HCT116 (cell line): ENCODE results near the gene MED15. TPM values are rescaled to one million over a fixed set of nuclear protein-coding genes. Genes with fewer than 3 reads are reported as not detected.

ENCODE experiments used
- ATAC-seq: fragments of 200-7000 bp; cut with Tn5 transposase; 2 replicates; pipeline ENCODE4 v1.9.1; 2020; ENCODE audit warnings: mild to moderate bottlenecking, moderate library complexity
- BruUV-seq: library from RNA; stranded (reverse); fragments of 400-500 nt; replicated peaks from 2 replicates; lab custom pipeline; 2021; lab: Mats Ljungman, UMichigan
- CTCF ChIA-PET: fragments of 300-600 bp; sonication (Branson Sonifier 250); formaldehyde crosslinking; loops from one replicate; lab custom pipeline; 2021; ENCODE audit warnings: antibody characterized with exemption; lab: Charles Lee
- POLR2A ChIA-PET: fragments of 300-600, 350-600 bp; sonication (Branson Sonifier 250); formaldehyde crosslinking; loops from one replicate; lab custom pipeline; 2021; ENCODE audit warnings: antibody characterized with exemption; lab: Charles Lee
- RAD21 ChIA-PET, 2 experiments: fragments of 300-600 bp; sonication (Branson Sonifier 250); formaldehyde crosslinking; loops; one replicate each; lab custom pipeline; 2023; ENCODE audit warnings: low total read pairs in 2 of 2; ENCODE audit not compliant: uncharacterized antibody in 2 of 2, unreplicated experiment in 2 of 2, low non-redundant PET in 1 of 2; lab: Charles Lee
- DNase-seq: peaks from one replicate; pipeline ENCODE4 v3.0.0-alpha.2; 2010; ENCODE audit warnings: low read depth, low spot score
- H2AFZ ChIP-seq: fragments of 200-600 bp; shearing (Covaris generic), sonication (generic); 2 replicates; pipeline ENCODE4 v1.6.1; 2017; ENCODE audit warnings: low read depth, mixed run types, mixed read lengths, antibody characterized with exemption, low read length; ENCODE audit not compliant: poor library complexity, severe bottlenecking
- H3K27ac ChIP-seq: 2 replicates; pipeline ENCODE4 v1.5.1; 2012; ENCODE audit warnings: low read depth, low read length
- H3K27me3 ChIP-seq: fragments of 200-600 bp; sonication (generic); 2 replicates; pipeline ENCODE4 v1.6.1; 2016; ENCODE audit warnings: mixed run types, low read length, mixed read lengths; ENCODE audit not compliant: insufficient read depth
- H3K36me3 ChIP-seq, 2 experiments: fragments of 200-500 bp in 1 of 2; fragments of 200-600 bp in 1 of 2; sonication (Bioruptor generic) in 1 of 2; sonication (generic) in 1 of 2; 2 replicates each; pipeline versions ENCODE4 v1.5.1 to v1.6.1; 2014 to 2016; ENCODE audit warnings: low read length in 2 of 2, inconsistent platforms in 1 of 2, mixed read lengths in 1 of 2, mixed run types in 1 of 2; ENCODE audit not compliant: insufficient read depth in 2 of 2, control insufficient read depth in 1 of 2
- H3K4me1 ChIP-seq, 2 experiments: fragments of 200-600 bp in 1 of 2; sonication (generic) in 1 of 2; 2 replicates each; pipeline versions ENCODE4 v1.5.1 to v1.6.1; 2012 to 2017; ENCODE audit warnings: low read length in 2 of 2, inconsistent platforms in 1 of 2, mild to moderate bottlenecking in 1 of 2, mixed read lengths in 1 of 2, mixed run types in 1 of 2, moderate library complexity in 1 of 2; ENCODE audit not compliant: insufficient read depth in 2 of 2, control insufficient read depth in 1 of 2
- H3K4me2 ChIP-seq: fragments of 200-600 bp; sonication (generic); 2 replicates; pipeline ENCODE4 v1.6.1; 2017; ENCODE audit warnings: mixed run types, low read length, mixed read lengths
- H3K4me3 ChIP-seq, 2 experiments: fragments of 200-600 bp in 1 of 2; sonication (generic) in 1 of 2; replicated peaks in 1 of 2; 2 replicates each; pipeline ENCODE4 v1.5.1; 2011 to 2016; ENCODE audit warnings: low read length in 2 of 2, control low read depth in 1 of 2, low read depth in 1 of 2, mild to moderate bottlenecking in 1 of 2, mixed read lengths in 1 of 2, mixed run types in 1 of 2
- H3K79me2 ChIP-seq: fragments of 200-600 bp; sonication (generic); 2 replicates; pipeline ENCODE4 v1.6.1; 2017; ENCODE audit warnings: mild to moderate bottlenecking, mixed run types, low read length, moderate library complexity, mixed read lengths; ENCODE audit not compliant: insufficient read depth
- H3K9ac ChIP-seq: fragments of 200-600 bp; sonication (generic); 2 replicates; pipeline ENCODE4 v1.6.1; 2016; ENCODE audit warnings: low read length, mixed read lengths
- H3K9me2 ChIP-seq: fragments of 200-600 bp; sonication (generic), shearing (Covaris generic); 2 replicates; pipeline ENCODE4 v1.6.1; 2017; ENCODE audit warnings: mixed run types, mild to moderate bottlenecking, moderate library complexity; ENCODE audit not compliant: insufficient read depth
- H3K9me3 ChIP-seq, 2 experiments: fragments of 200-500 bp in 1 of 2; fragments of 200-600 bp in 1 of 2; sonication (Bioruptor generic) in 1 of 2; sonication (generic) in 1 of 2; 2 replicates each; pipeline ENCODE4 v1.6.1; 2014 to 2017; ENCODE audit warnings: low read length in 2 of 2, mixed read lengths in 2 of 2, inconsistent platforms in 1 of 2, low read depth in 1 of 2, mild to moderate bottlenecking in 1 of 2, mixed run types in 1 of 2, moderate library complexity in 1 of 2; ENCODE audit not compliant: control insufficient read depth in 1 of 2, insufficient read depth in 1 of 2
- H4K20me1 ChIP-seq: fragments of 200-600 bp; sonication (generic), shearing (Covaris generic); 2 replicates; pipeline ENCODE4 v1.6.1; 2017; ENCODE audit warnings: mixed run types, mild to moderate bottlenecking, moderate library complexity; ENCODE audit not compliant: insufficient read depth
- CBX3 ChIP-seq: IDR thresholded peaks from 2 replicates; pipeline ENCODE4 v1.6.1; 2012; ENCODE audit warnings: low read depth
- CEBPB ChIP-seq: IDR thresholded peaks from 2 replicates; pipeline ENCODE4 v1.6.1; 2012; ENCODE audit warnings: low read depth
- ELF1 ChIP-seq: IDR thresholded peaks from 2 replicates; pipeline ENCODE4 v1.6.1; 2012; ENCODE audit warnings: low read depth, borderline replicate concordance
- FOSL1 ChIP-seq: IDR thresholded peaks from 2 replicates; pipeline ENCODE4 v1.6.1; 2012; ENCODE audit warnings: low read depth
- POLR2A ChIP-seq: IDR thresholded peaks from 2 replicates; pipeline ENCODE4 v1.7.0; 2011; ENCODE audit warnings: borderline replicate concordance; ENCODE audit not compliant: insufficient read depth, insufficient read length; ENCODE audit errors: extremely low read depth
- REST ChIP-seq: IDR thresholded peaks from 2 replicates; pipeline ENCODE4 v1.6.1; 2012; ENCODE audit warnings: low read depth
- SRF ChIP-seq: IDR thresholded peaks from 2 replicates; pipeline ENCODE4 v1.6.1; 2012; ENCODE audit warnings: low read depth
- TCF7L2 ChIP-seq: IDR thresholded peaks from 2 replicates; pipeline ENCODE4 v1.7.0; 2011; ENCODE audit warnings: borderline replicate concordance, inconsistent platforms; ENCODE audit not compliant: insufficient read depth, insufficient read length; ENCODE audit errors: extremely low read depth
- YY1 ChIP-seq: IDR thresholded peaks from 2 replicates; pipeline ENCODE4 v1.6.1; 2011; ENCODE audit warnings: low read length, low read depth, moderate library complexity, mild to moderate bottlenecking; ENCODE audit not compliant: insufficient replicate concordance; ENCODE audit errors: extremely low read depth
- ZFX ChIP-seq: fragments of 450-650 bp; IDR thresholded peaks from 2 replicates; pipeline ENCODE4 v1.6.1; 2017
- intact Hi-C: fragments of 100-400 bp; cut with micrococcal nuclease; formaldehyde crosslinking; loops from 2 replicates; pipeline ENCODE4 v1.10.0; 2022
- total RNA-seq: library from RNA; stranded (reverse); gene quantifications from one replicate; pipeline ENCODE4 v1.2.1, GENCODE V29; 2021; ENCODE audit not compliant: unreplicated experiment
- TF ChIP-seq, protein P1 (sequence below): IDR thresholded peaks from 2 replicates; pipeline ENCODE4 v1.6.1; 2012

MED15 gene
- total RNA-seq, 1 experiment from 2014 or later, result 81.3 TPM

GRCh38 chr22:20588843-20589581 is 81.6 kb downstream of the MED15 start:
- no TSS peak for BruUV-seq
- CTCF ChIA-PET, result no interaction called here
- peaks cover 6 to 15% of the 10 kb centered on the region in 2 experiments; a peak in 3 of 4 replicates for H3K36me3 ChIP-seq
- no peak for TF ChIP-seq ELF1
- TF ChIP-seq, protein P1, sequence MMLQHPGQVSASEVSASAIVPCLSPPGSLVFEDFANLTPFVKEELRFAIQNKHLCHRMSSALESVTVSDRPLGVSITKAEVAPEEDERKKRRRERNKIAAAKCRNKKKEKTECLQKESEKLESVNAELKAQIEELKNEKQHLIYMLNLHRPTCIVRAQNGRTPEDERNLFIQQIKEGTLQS, result no peak
- no peaks in the 10 kb centered on the region for H3K27me3 ChIP-seq
- H3K79me2 ChIP-seq, result no peaks in the 10 kb centered on the region
- H3K27ac ChIP-seq, result no peak overlapping the region
- DNase-seq (no peak), ATAC-seq (no peak)
- no peaks in the 10 kb centered on the region for H3K9me3 ChIP-seq
- POLR2A ChIA-PET, result no interaction called here
- intact Hi-C loops, result no loop called here
- no peak overlapping the region for H3K4me2 ChIP-seq
- H3K4me1 ChIP-seq, result peaks cover 0 to 17% of the 10 kb centered on the region in 2 experiments
- no peak overlapping the region for H2AFZ ChIP-seq
- RAD21 ChIA-PET, result interaction anchor here in 1 of 2 experiments (0.6 kb wide), 1 partner anchor 114 kb away, joined by 3 read pairs; no protein-coding TSS in a partner anchor
- H3K9me2 ChIP-seq, result no peaks in the 10 kb centered on the region
- H3K4me3 ChIP-seq, result no peak overlapping the region
- H4K20me1 ChIP-seq, result no peaks in the 10 kb centered on the region
- no peak overlapping the region for H3K9ac ChIP-seq

- H3K4me2 ChIP-seq, result no peak overlapping the region
- ATAC-seq (no peak), DNase-seq (no peak)
- H3K9ac ChIP-seq, result no peak overlapping the region
- POLR2A ChIA-PET, result no interaction called here
- intact Hi-C loops, result no loop called here
- no peaks in the 10 kb centered on the region for H3K79me2 ChIP-seq
- RAD21 ChIA-PET, result interaction anchor here in 1 of 2 experiments (0.6 kb wide), 1 partner anchor 113 kb away, joined by 3 read pairs; no protein-coding TSS in a partner anchor
- H3K9me2 ChIP-seq, result no peaks in the 10 kb centered on the region
- H4K20me1 ChIP-seq, result no peaks in the 10 kb centered on the region
- no peak overlapping the region for H3K27ac ChIP-seq
- peaks cover 0 to 17% of the 10 kb centered on the region in 2 experiments for H3K4me1 ChIP-seq
- H3K4me3 ChIP-seq, result no peak overlapping the region
- no TSS peak for BruUV-seq
- H3K9me3 ChIP-seq, result no peaks in the 10 kb centered on the region
- H2AFZ ChIP-seq, result no peak overlapping the region
- no peaks in the 10 kb centered on the region for H3K27me3 ChIP-seq
- peaks cover under 1 to 8% of the 10 kb centered on the region in 2 experiments; a peak in 1 of 4 replicates for H3K36me3 ChIP-seq
- CTCF ChIA-PET, result interaction anchor here (1.0 kb wide), 1 partner anchor 21 kb away, joined by 4 read pairs; no protein-coding TSS in a partner anchor
- TF ChIP-seq POLR2A (no peak), ZFX (no peak), REST (no peak), ELF1 (no peak), YY1 (no peak), CEBPB (no peak), FOSL1 (no peak), SRF (no peak), TCF7L2 (no peak), CBX3 (no peak)
Observed at GRCh38 chr22:20589614-20590476, 82.4 kb downstream of the MED15 start.
